Natural killer cell treated with Interleukin-12 subunit alpha and Interleukin-12 subunit beta and Interleukin-15 and Interleukin-18, amount 100 ng/mL, for 72 hours (primary cell): Measurements from ENCODE around the gene TCAF1. TPM values are rescaled to one million over a fixed set of nuclear protein-coding genes. Genes with fewer than 3 reads are reported as not detected.
A peak's percentile ranks its signal among the peaks of the same experiment; 100 is the strongest.

Experiments used
- ATAC-seq, 2 donors: fragments of 150-1000 bp; cut with Tn5 transposase in 1 of 2; sonication (Bioruptor Pico), chemical (Tn5 transposase) in 1 of 2; 2 replicates each; pipeline ENCODE4 v1.10.0; 2021
- DNase-seq: peaks from one replicate; pipeline ENCODE4 v3.0.0; 2022; ENCODE audit warnings: low spot score
- H3K27ac Mint-ChIP-seq, 2 donors: 1 replicate in 1 of 2; 2 replicates in 1 of 2; pipeline ENCODE4 v1.8.0; 2022; ENCODE audit warnings: mixed read lengths in 2 of 2, mild to moderate bottlenecking in 1 of 2, moderate library complexity in 1 of 2
- H3K27me3 Mint-ChIP-seq, 2 donors: 1 replicate in 1 of 2; 2 replicates in 1 of 2; pipeline ENCODE4 v1.8.0; 2022; ENCODE audit warnings: mixed read lengths in 2 of 2
- H3K36me3 Mint-ChIP-seq: one replicate; pipeline ENCODE4 v1.8.0; 2022; ENCODE audit warnings: mixed read lengths
- H3K4me1 Mint-ChIP-seq, 2 donors: 1 replicate in 1 of 2; 2 replicates in 1 of 2; pipeline ENCODE4 v1.8.0; 2022; ENCODE audit warnings: low read depth in 2 of 2, mixed read lengths in 2 of 2, mild to moderate bottlenecking in 1 of 2
- H3K4me3 Mint-ChIP-seq: one replicate; pipeline ENCODE4 v1.8.0; 2022; ENCODE audit warnings: mixed read lengths
- H3K9me3 Mint-ChIP-seq: 2 replicates; pipeline ENCODE4 v1.8.0; 2022; ENCODE audit warnings: mixed read lengths
- total RNA-seq, 2 donors: library from RNA; stranded (reverse); gene quantifications; one replicate each; pipeline ENCODE4 v1.2.3, GENCODE V29; 2022

The TCAF1 gene
- 10 to 100 TPM in 1 of 2 donors, 1 to 10 TPM in 1; 7.4 to 13.5 TPM for total RNA-seq

DNA sequence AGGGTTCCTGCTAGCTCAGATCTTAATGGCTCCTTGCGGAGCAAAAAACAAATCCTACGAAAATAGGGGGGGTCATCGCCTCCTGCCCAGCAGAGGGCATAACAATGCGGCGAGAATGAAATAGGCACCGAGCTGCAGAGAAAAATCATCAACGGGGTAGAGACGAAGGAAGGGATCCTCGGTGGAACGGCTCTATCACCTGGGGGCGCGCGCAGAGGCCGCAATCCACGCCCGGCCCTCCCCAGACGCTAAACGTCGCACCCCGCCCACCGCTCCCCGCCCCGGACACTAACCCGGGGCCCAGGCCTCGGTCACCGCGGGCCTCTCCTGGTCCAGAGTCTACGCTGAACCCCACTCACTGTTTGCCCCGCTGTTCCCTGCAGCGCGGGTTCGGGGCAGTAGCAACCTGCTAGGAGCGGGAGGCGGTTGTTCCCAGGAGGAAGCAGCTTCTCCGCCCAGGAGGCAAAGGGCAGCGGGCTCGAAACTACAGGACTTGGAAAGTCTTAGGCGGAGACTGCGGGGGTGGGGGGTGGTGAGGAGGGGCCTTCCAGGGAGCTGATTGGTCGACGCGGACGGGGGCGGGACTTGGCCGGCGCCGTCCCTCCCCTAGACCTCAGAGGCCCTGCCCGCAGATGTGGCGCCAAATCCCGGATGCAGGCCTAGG is at the start of gene TCAF1:
TCAF1 (minus strand) TSS at position 509 of the 664 bp plus-strand sequence. CDS start 25,568 bp downstream, outside the sequence.
- H3K4me1 Mint-ChIP-seq, result peaks cover 14 to 28% of the 10 kb centered on the region in 2 donors
- peak within 1 kb of the TSS; percentile 94 for H3K4me3 Mint-ChIP-seq
- H3K9me3 Mint-ChIP-seq, result no peaks in the 10 kb centered on the region
- H3K27ac Mint-ChIP-seq, result peak within 1 kb of the TSS; percentile 66 to 86
- no peaks in the 10 kb centered on the region for H3K36me3 Mint-ChIP-seq
- H3K27me3 Mint-ChIP-seq, result peaks cover 0 to 4% of the 10 kb centered on the region in 2 donors
- peak; percentile 92 for DNase-seq
- ATAC-seq, result peak; percentile 98

DNA sequence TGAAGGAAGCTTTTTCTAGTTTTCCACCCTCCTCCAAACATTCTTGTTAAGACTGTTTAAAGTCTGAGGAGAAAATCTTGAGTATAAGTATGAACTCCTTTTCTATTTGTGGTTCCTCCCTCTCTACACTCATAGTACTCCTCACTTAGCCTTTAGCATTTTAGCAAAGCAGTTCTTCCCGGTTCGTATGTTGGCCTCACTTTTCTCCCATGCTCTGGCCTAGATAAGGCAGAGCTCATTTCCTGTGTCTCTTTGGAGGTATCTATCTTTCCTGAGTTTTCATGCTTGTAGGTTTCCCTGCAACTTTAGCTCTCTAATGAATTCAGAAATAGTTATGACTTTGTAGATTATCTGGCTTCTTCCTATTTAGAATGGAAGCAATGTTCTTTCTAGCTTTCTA is 46.8 kb upstream of the TCAF1 start:
- Mint-ChIP-seq H3K27ac (no peak overlapping the region), H3K27me3 (peaks cover 24 to 51% of the 10 kb centered on the region in 2 donors), H3K4me1 (no peaks in the 10 kb centered on the region), H3K4me3 (no peak overlapping the region), H3K36me3 (no peaks in the 10 kb centered on the region), H3K9me3 (no peaks in the 10 kb centered on the region)
- ATAC-seq (no peak), DNase-seq (no peak)

DNA sequence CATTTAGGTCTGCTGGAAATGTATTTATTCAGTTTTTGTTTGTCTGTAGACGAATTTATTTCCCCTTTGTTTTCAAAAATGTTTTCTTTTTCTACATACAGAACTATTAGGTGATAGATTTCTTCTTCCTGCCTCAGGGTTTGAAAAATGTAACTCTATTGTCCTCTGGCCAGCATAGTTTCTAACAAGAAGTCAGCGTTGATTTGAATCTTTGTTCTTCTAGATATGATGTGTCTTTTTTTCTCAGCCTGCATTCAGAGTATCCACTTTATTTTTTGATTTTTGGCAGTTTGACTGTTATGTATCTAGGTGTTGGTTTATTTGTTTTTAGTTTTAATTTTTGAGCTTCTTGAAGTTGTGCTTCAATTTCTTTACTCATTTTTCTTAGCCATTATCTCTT is 45.1 kb upstream of the TCAF1 start:
- no peak overlapping the region for H3K27ac Mint-ChIP-seq
- H3K4me3 Mint-ChIP-seq, result no peak overlapping the region
- H3K36me3 Mint-ChIP-seq, result no peaks in the 10 kb centered on the region
- no peaks in the 10 kb centered on the region for H3K9me3 Mint-ChIP-seq
- DNase-seq, result no peak
- no peaks in the 10 kb centered on the region for H3K4me1 Mint-ChIP-seq
- ATAC-seq, result no peak
- peaks cover 24 to 50% of the 10 kb centered on the region in 2 donors for H3K27me3 Mint-ChIP-seq

GRCh38 chr7:143945423-143945822 is 43.4 kb upstream of the TCAF1 start:
- ATAC-seq, result no peak
- Mint-ChIP-seq H3K4me3 (no peak overlapping the region), H3K27me3 (peaks cover 31 to 57% of the 10 kb centered on the region in 2 donors), H3K36me3 (no peaks in the 10 kb centered on the region), H3K4me1 (no peaks in the 10 kb centered on the region), H3K9me3 (no peaks in the 10 kb centered on the region), H3K27ac (no peak overlapping the region)
- DNase-seq, result no peak

DNA sequence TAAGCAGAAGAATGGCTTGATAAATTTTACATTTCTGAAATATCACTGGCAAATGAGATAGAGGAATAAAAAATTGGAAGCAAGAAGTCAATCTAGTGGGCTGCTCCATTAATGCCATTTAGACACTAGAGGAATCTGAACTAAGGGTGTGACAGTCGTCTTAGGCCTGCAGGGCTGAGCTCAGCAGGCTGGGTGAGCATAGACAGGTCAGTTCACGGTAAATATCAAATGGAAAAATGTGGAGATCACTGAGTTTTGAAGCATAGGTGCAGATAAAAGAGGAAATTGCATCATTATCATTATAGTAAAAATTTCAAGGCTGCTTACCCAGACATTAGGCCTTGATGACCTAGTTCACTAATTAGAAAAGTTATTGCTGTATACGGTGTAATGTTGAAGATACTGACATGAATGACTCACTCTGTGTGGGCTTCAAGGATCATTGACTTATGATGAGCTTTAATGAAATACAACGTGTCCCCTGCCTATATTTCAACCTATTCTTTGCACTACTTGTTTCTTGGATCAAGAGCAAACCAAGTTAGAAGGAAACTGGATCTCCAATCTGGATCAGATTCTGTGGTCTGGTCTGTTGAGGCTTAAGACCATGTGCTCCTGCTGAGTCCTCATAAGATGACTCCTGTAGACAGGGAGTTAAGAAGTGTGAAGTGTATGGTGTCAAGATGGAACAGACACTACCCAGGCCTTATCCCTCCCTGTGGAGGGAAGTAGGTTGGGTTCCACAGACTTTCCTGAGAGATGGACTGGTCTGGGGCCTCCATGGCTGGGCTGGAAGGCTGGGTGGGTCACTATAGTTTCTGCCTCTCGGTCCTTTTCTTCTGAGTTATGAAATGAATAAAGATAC is 36.6 kb upstream of the TCAF1 start:
- ATAC-seq (peak in 1 of 2 donors; percentile 52), DNase-seq (no peak)
- Mint-ChIP-seq H3K27ac (no peak overlapping the region), H3K27me3 (peaks cover 13 to 32% of the 10 kb centered on the region in 2 donors), H3K36me3 (no peaks in the 10 kb centered on the region), H3K9me3 (peaks cover 4% of the 10 kb centered on the region), H3K4me1 (no peaks in the 10 kb centered on the region), H3K4me3 (no peak overlapping the region)

DNA sequence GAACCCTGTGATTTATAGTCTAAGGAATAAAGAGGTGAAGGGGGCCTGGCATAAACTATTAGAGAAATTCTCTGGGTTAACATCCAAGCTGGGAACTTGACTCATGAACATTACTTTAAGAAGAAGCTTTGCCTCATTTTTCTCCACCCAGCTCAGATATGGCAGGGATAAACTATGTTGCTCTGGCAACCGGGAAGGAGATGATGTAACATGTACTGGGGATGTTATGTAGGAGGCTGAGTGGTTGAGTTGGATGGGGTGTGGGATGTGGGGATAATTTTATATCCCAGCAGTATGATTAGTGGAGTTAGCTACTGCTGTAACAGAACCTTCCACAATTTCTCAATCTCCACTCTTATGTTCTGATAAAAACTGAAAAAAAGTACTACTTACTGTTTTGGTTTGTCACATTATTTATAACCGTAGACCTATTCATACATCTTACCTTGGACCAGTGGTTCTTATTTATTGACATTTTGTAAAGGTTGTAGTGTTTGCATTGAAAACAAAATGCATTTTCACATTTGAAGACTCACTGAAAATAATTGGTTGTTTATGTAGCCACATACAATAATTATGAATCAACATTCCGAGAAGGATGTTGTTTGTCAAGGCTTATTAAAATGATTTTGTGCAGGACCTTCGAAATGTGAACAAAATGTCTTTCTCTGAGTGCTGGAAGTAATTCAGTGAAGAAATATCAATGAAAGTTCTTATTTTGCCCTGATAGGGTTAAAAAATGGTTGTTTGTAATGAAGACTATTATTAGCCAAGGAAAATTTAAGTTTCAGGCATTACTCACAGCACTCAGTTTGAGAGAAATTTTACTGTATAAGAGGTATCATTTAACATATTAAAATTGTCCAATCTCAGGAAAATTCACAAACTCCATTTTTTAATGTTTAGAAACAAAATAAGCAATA is 34.4 kb upstream of the TCAF1 start:
- H3K4me1 Mint-ChIP-seq, result no peaks in the 10 kb centered on the region
- DNase-seq (no peak), ATAC-seq (no peak)
- H3K4me3 Mint-ChIP-seq, result no peak overlapping the region
- peaks cover 8% of the 10 kb centered on the region for H3K9me3 Mint-ChIP-seq
- H3K36me3 Mint-ChIP-seq, result peaks cover 6% of the 10 kb centered on the region
- peaks cover 13 to 38% of the 10 kb centered on the region in 2 donors for H3K27me3 Mint-ChIP-seq
- no peak overlapping the region for H3K27ac Mint-ChIP-seq

GRCh38 chr7:143934526-143935325 is 32.8 kb upstream of the TCAF1 start, which contains the start of gene OR2F2:
TSS of gene OR2F2 (plus strand) at chr7:143935233. CDS start at chr7:143935233, 0 bp downstream.
- Mint-ChIP-seq H3K4me1 (no peaks in the 10 kb centered on the region), H3K27ac (no peak within 1 kb of the TSS), H3K9me3 (peaks cover 8% of the 10 kb centered on the region), H3K27me3 (peaks cover 14 to 41% of the 10 kb centered on the region in 2 donors), H3K36me3 (peaks cover 6% of the 10 kb centered on the region), H3K4me3 (no peak within 1 kb of the TSS)
- DNase-seq, result no peak
- ATAC-seq, result no peak

DNA sequence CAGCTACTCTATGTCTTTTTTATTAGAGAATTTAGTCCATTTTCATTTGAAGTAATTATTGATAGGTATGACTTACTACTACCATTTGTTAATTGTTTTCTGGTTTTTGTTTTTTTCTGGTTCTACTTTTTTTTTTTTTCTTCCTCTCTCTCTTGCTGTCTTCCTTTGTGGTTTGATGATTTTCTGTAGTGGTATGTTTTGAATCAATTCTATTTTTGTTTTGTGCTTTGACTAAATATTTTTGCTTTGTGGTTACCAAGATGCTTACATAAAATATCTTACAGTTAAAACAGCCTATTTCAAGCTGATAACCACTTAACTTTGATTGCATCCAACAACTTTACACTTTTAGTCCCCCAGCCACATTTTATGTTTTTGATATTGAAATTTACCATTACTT is 29.8 kb upstream of the TCAF1 start:
- peaks cover 13 to 48% of the 10 kb centered on the region in 2 donors for H3K27me3 Mint-ChIP-seq
- H3K4me1 Mint-ChIP-seq, result no peaks in the 10 kb centered on the region
- H3K36me3 Mint-ChIP-seq, result peaks cover 6% of the 10 kb centered on the region
- ATAC-seq, result no peak
- peaks cover 8% of the 10 kb centered on the region for H3K9me3 Mint-ChIP-seq
- no peak overlapping the region for H3K4me3 Mint-ChIP-seq
- DNase-seq, result no peak
- H3K27ac Mint-ChIP-seq, result no peak overlapping the region

DNA sequence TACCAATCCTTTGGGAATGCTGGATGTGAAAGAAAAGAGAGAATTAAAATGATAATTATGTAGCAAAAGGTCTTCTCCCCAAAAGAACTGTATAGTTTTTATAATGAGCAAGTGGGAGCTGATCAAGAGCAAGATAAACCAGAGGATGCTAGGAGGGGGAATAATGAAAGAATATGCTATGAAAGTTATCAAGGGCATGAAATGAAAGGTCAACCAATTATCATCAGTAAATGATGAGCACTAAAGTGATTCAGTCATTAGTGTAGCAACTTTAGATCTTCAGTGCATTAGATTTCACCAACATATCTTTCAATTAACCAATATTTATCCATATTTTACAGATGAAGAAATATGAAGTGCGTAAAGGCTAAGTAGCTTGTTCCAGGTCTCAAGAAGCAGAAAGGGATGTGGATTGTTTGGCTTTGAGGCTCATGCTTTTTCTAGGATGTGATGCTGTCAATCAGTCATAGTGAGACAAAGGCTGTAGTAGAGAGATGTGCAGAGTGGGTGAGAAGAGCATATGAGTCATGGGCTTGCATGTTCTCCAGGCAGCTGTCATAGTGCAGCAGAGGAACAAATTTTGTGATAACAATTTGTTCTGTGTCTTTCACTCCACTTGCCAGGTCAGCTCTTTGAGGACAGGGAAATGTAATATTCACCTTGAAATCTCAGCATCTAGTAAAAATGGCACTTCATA is 27.4 kb upstream of the TCAF1 start:
- no peaks in the 10 kb centered on the region for H3K4me1 Mint-ChIP-seq
- H3K27me3 Mint-ChIP-seq, result peaks cover 13 to 42% of the 10 kb centered on the region in 2 donors
- H3K4me3 Mint-ChIP-seq, result no peak overlapping the region
- ATAC-seq, result peak; percentile 43 to 77
- peaks cover 4% of the 10 kb centered on the region for H3K9me3 Mint-ChIP-seq
- DNase-seq, result no peak
- no peak overlapping the region for H3K27ac Mint-ChIP-seq
- peaks cover 6% of the 10 kb centered on the region for H3K36me3 Mint-ChIP-seq

- no peak overlapping the region for H3K27ac Mint-ChIP-seq
- no peaks in the 10 kb centered on the region for H3K36me3 Mint-ChIP-seq
- H3K4me1 Mint-ChIP-seq, result no peaks in the 10 kb centered on the region
- H3K4me3 Mint-ChIP-seq, result no peak overlapping the region
- ATAC-seq (no peak), DNase-seq (no peak)
- no peaks in the 10 kb centered on the region for H3K9me3 Mint-ChIP-seq
- peaks cover 21 to 45% of the 10 kb centered on the region in 2 donors for H3K27me3 Mint-ChIP-seq
Measured at GRCh38 chr7:143924851-143925250, 22.9 kb upstream of the TCAF1 start.

DNA sequence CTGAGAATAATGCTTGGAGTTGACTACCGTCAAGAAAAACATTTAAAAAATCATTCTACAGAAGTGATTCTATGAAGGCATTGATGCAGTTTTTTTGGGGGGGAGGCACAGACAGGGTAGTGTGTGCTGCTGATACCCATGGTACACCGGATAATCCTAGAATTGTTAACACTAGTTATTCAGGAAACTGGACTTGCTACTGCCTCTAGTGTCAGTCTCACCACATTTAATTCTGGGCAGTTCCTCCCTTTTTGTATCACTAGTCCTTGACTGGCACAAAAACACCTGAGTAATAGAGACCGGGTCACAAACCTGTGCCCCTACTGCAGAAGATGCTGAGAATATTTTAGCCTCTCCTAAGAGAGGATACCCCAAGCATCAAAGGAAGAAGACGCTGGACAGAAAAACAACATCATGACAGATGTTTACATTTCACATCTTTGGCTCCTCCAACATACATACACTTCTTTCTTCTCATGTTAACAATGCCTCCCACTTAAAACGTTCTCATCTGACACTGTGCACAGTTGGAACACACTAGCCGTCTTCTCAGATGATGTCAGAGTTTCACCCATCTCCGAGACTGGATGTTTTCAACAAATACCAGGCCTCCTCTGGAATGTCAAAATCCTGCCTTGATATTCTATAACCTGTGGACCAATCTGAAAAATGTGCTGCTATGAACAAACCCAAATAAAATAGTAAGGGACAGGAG is 13.1 kb upstream of the TCAF1 start:
- peaks cover 34 to 56% of the 10 kb centered on the region in 2 donors for H3K27me3 Mint-ChIP-seq
- no peaks in the 10 kb centered on the region for H3K9me3 Mint-ChIP-seq
- H3K4me1 Mint-ChIP-seq, result no peaks in the 10 kb centered on the region
- H3K36me3 Mint-ChIP-seq, result no peaks in the 10 kb centered on the region
- no peak overlapping the region for H3K27ac Mint-ChIP-seq
- ATAC-seq, result no peak
- DNase-seq, result no peak
- no peak overlapping the region for H3K4me3 Mint-ChIP-seq
